ENCODE data around the gene FAAP20. TPM values are rescaled to one million over a fixed set of nuclear protein-coding genes. Genes with fewer than 3 reads are reported as not detected.
A peak's percentile ranks its signal among the peaks of the same experiment; 100 is the strongest.

The FAAP20 gene
- polyA plus RNA-seq, 1 donor from 2014 or later, result 45.3 TPM

DNA sequence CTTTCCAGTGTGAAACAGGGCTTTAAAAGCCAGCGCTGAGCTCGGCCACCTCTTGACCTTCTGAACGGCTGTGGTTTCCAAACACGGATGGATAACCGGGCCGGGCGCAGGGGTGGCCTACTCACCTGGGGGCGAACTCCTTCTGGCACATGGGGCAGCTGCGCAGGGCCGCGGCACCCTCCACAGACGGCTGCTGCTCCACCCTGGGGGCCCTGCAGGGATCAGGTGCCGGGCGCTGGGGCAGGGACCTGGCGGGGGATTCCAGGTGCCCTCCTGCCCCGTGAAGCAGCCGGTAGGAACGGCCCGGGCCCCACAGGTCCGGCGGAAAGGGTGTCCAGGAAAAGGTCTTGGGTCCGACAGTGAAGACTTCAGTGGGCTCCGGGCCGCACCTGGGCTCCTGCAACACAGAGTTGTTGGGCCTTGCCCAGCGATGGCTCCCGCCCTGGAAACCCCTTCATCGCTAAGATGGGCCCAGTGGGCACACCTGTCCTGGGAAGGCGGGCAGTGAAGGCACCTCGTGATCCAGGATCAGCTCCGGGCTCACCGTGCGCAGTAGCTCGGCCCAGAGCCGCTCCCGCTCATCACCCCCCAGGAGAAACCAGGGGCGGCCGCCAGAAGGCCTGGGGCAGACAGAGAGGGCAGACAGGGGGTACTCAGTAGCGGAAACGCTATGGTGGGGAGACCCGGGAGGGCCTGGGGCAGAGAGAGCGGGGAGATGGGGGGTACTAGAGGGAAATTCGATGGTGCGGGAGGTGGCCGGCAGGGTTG, 874 bp downstream of the FAAP20 start:
- Histone ChIP-seq H3K4me2 (ENCODE audit: low read length) (peak overlapping the region; percentile 48), H3K79me2 (replicated peaks; ENCODE audit: insufficient read depth, low read length) (peaks cover 3% of the 10 kb centered on the region), H3K36me3 (ENCODE audit: insufficient read depth, low read length) (no peaks in the 10 kb centered on the region), H4K20me1 (ENCODE audit: insufficient read depth) (no peaks in the 10 kb centered on the region), H3K9me2 (ENCODE audit: insufficient read depth, low read length) (no peaks in the 10 kb centered on the region), H3K27ac (ENCODE audit: low read length) (peak overlapping the region; percentile 24), H3K9ac (ENCODE audit: low read length) (peak overlapping the region; percentile 82), H3K4me3 (ENCODE audit: low read length) (peak overlapping the region; percentile 63), H3F3A (ENCODE audit: insufficient read depth, low read length, poor library complexity, severe bottlenecking) (no peaks in the 10 kb centered on the region), H3K27me3 (ENCODE audit: insufficient read depth, low read depth, low read length) (no peaks in the 10 kb centered on the region), H2AFZ (ENCODE audit: low read depth, low read length) (no peak overlapping the region), H3K9me3 (ENCODE audit: low read length) (no peaks in the 10 kb centered on the region)
- TF ChIP-seq, protein P1, sequence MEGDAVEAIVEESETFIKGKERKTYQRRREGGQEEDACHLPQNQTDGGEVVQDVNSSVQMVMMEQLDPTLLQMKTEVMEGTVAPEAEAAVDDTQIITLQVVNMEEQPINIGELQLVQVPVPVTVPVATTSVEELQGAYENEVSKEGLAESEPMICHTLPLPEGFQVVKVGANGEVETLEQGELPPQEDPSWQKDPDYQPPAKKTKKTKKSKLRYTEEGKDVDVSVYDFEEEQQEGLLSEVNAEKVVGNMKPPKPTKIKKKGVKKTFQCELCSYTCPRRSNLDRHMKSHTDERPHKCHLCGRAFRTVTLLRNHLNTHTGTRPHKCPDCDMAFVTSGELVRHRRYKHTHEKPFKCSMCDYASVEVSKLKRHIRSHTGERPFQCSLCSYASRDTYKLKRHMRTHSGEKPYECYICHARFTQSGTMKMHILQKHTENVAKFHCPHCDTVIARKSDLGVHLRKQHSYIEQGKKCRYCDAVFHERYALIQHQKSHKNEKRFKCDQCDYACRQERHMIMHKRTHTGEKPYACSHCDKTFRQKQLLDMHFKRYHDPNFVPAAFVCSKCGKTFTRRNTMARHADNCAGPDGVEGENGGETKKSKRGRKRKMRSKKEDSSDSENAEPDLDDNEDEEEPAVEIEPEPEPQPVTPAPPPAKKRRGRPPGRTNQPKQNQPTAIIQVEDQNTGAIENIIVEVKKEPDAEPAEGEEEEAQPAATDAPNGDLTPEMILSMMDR (IDR thresholded peaks at IDR 0.05; ENCODE audit: poor library complexity, severe bottlenecking), result no peak
- TF ChIP-seq MXI1 (conservative IDR thresholded peaks at IDR 0.05; ENCODE audit: poor library complexity, severe bottlenecking) (no peak), TAF1 (IDR thresholded peaks at IDR 0.05; ENCODE audit: low read depth) (no peak), EP300 (conservative IDR thresholded peaks at IDR 0.05; ENCODE audit: poor library complexity, severe bottlenecking) (no peak), RAD21 (conservative IDR thresholded peaks at IDR 0.05) (no peak), SMC3 (conservative IDR thresholded peaks at IDR 0.05; ENCODE audit: poor library complexity) (no peak), REST (IDR thresholded peaks at IDR 0.05; ENCODE audit: borderline replicate concordance) (no peak)

DNA sequence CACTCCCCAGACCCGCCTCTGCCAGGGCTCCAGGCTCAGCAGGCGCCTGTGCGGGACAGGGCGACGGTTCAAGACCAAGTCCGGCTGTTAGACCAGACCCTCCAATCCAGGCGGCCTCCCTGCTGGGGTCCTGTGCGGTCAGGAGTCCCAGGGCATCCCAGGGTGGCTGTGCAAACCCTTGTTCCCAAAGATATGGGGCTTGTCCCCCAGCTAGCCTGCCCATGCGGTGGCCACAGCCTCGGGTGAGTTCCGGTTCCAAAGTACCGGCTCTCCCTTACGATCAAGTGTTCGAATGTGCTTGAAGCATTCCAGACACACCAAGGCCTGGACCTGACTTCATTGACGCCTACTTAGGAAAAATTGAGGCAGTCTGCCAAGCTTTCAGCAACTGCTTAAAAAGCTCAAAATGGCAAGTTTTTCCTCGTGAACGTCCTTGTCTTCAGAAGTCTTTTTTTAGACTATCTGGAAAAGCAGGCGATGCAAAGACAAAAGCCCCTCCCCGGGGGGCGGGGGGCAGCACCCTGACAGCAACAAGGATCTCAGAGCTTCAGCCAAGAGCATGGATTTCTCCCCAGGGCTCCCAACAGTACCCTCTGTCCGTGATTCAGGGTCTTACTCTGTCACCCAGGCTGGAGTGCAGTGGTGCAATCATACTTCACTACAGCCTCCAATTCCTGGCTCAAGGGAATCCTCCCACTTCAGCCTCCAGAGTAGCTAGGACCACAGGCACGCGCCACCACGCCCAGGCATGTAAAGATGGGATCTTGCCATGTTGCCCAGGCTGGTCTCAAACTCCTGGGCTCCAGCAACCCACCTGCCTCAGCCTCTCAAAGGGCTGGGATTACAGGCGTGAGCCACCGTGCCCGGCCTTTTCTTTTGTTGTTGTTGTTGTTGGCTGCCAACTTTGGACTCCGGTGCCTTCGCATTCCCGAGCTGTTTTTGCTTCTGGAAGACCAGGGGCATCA, 2.3 kb downstream of the FAAP20 start:
- Histone ChIP-seq H3K4me3 (ENCODE audit: low read length) (peak overlapping the region; percentile 63), H4K20me1 (ENCODE audit: insufficient read depth) (no peaks in the 10 kb centered on the region), H2AFZ (ENCODE audit: low read depth, low read length) (no peak overlapping the region), H3K27ac (ENCODE audit: low read length) (no peak overlapping the region), H3K4me2 (ENCODE audit: low read length) (no peak overlapping the region), H3K9me2 (ENCODE audit: insufficient read depth, low read length) (no peaks in the 10 kb centered on the region), H3K9ac (ENCODE audit: low read length) (no peak overlapping the region), H3K9me3 (ENCODE audit: low read length) (no peaks in the 10 kb centered on the region), H3K27me3 (ENCODE audit: insufficient read depth, low read depth, low read length) (no peaks in the 10 kb centered on the region), H3K36me3 (ENCODE audit: insufficient read depth, low read length) (no peaks in the 10 kb centered on the region), H3F3A (ENCODE audit: insufficient read depth, low read length, poor library complexity, severe bottlenecking) (no peaks in the 10 kb centered on the region), H3K79me2 (replicated peaks; ENCODE audit: insufficient read depth, low read length) (peaks cover 3% of the 10 kb centered on the region)
- no peak for TF ChIP-seq EZH2 (IDR thresholded peaks at IDR 0.05; ENCODE audit: borderline replicate concordance, insufficient read depth, low read length, poor library complexity, severe bottlenecking)
- no peak for TF ChIP-seq EP300 (conservative IDR thresholded peaks at IDR 0.05; ENCODE audit: poor library complexity, severe bottlenecking)
- no peak for TF ChIP-seq SMC3 (conservative IDR thresholded peaks at IDR 0.05; ENCODE audit: poor library complexity)
- no peak for TF ChIP-seq POLR2AphosphoS5 (IDR thresholded peaks at IDR 0.05)
- no peak for TF ChIP-seq RAD21 (conservative IDR thresholded peaks at IDR 0.05)
- no peak for TF ChIP-seq MXI1 (conservative IDR thresholded peaks at IDR 0.05; ENCODE audit: poor library complexity, severe bottlenecking)
- TF ChIP-seq, protein P1 (IDR thresholded peaks at IDR 0.05; ENCODE audit: poor library complexity, severe bottlenecking), result no peak
- TF ChIP-seq TAF1 (IDR thresholded peaks at IDR 0.05; ENCODE audit: low read depth), result no peak
- no peak for TF ChIP-seq REST (IDR thresholded peaks at IDR 0.05; ENCODE audit: borderline replicate concordance)
